Left cardiac atrium (tissue), 4 donors: ENCODE measurements around the gene TBC1D20. TPM values are rescaled to one million over a fixed set of nuclear protein-coding genes. Genes with fewer than 3 reads are reported as not detected.
A peak's percentile ranks its signal among the peaks of the same experiment; 100 is the strongest.
"Not testable (repeated sequence)": the region's sequence is repeated elsewhere in the genome, so short reads cannot be mapped to it uniquely, and the experiment has no call there.

Experiments
- ATAC-seq, 2 donors: fragments of 200-7000 bp; cut with Tn5 transposase; one replicate each; pipeline ENCODE4 v1.9.1; 2020; ENCODE audit warnings: mild to moderate bottlenecking in 2 of 2, moderate library complexity in 2 of 2
- DNase-seq: peaks from one replicate; pipeline ENCODE4 v3.0.0-alpha.2; 2020
- intact Hi-C, 2 donors: fragments of 100-400 bp; cut with DNase I; formaldehyde crosslinking; loops; one replicate each; pipeline versions ENCODE4 v1.14.1 to v1.15.1; 2022 to 2023
- total RNA-seq, 2 donors: library from RNA; stranded (reverse); fragmentation: NEBNext Ultra II Directional; extraction: Animal tissue kit (Norgen Biotek cat#: 25700); gene quantifications; one replicate each; pipeline ENCODE4 v1.2.1, GENCODE V29; 2021
- donor health status: DM: no; HTN: yes; CAD: no.
- donor health status: DM: no; HTN: yes; CAD: no; lungs with severe emphysema.
- donor health status: DM: yes; HTN: yes; CAD: no.
- donor health status: Dilated cardiomyopathy.

TBC1D20 gene
- total RNA-seq, 2 donors from 2014 or later, result 23.7 to 24.3 TPM

DNA sequence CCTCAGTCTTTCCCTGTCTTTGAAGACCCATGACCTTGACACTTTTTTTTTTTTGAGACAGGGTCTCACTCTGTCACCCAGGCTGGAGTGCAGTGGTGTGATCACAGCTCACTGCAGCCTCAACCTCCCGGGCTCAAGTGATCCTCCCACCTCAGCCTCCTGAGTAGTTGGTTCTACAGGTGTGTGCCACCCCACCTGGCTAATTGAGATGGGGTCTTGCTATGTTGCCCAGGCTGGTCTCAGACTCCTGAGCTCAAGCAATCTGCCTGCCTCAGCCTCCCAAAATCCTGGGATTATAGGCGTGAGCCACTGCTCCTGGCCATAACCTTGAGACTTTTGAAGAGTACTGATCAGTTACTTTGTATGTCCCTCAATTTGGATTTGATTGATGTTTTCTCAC is 69.0 kb downstream of the TBC1D20 start:
- intact Hi-C loops, DNase-seq, ATAC-seq: not testable (repeated sequence)

DNA sequence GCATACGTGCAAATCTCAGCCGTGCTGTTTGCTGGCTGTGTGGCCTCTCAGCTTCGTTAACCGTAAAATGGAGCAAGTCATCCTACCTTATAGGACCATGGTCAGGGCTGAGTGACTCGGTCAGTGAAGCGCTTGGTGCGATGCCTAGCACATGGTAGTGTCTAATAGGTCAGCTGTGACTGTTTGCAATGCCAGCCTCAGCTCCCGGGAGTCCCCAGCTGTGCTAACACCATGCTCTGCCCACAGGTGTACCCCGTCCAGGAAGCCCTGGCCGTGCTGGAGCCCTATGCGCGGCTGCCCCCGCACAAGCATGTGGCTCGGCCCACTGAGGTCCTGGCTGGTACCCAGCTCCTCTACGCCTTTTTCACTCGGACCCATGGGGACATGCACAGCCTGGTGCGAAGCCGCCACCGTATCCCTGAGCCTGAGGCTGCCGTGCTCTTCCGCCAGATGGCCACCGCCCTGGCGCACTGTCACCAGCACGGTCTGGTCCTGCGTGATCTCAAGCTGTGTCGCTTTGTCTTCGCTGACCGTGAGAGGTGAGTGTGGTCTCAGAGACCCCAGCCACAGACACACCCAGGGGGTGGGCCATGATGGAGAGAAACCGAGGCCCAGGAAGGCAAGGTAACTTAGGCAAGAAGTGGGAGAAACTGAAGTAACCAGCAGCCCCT is 71.2 kb downstream of the TBC1D20 start:
- no peak for ATAC-seq
- no peak for DNase-seq
- intact Hi-C loops, result no loop called here

DNA sequence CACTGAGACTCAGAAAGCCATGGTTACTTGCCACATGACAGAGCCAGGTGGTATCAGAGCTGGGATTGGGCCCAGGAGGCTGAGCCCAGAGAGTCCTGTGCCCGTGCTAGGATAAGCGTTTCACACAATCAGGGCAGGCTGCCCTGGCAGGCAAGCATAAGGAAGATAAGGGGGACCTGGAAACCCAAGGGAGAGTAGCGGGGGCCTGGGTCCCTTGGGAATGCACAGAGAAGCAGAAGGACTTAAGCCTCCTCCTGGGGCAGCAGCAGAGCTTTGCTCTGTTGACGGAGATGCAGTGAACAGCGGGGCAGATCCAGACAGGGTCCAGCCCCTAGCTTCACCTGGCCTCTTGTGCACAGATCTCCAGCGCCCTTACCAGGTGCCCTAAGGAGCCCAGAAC is 73.1 kb downstream of the TBC1D20 start:
- DNase-seq (no peak), ATAC-seq (no peak)
- intact Hi-C loops, result no loop called here

DNA sequence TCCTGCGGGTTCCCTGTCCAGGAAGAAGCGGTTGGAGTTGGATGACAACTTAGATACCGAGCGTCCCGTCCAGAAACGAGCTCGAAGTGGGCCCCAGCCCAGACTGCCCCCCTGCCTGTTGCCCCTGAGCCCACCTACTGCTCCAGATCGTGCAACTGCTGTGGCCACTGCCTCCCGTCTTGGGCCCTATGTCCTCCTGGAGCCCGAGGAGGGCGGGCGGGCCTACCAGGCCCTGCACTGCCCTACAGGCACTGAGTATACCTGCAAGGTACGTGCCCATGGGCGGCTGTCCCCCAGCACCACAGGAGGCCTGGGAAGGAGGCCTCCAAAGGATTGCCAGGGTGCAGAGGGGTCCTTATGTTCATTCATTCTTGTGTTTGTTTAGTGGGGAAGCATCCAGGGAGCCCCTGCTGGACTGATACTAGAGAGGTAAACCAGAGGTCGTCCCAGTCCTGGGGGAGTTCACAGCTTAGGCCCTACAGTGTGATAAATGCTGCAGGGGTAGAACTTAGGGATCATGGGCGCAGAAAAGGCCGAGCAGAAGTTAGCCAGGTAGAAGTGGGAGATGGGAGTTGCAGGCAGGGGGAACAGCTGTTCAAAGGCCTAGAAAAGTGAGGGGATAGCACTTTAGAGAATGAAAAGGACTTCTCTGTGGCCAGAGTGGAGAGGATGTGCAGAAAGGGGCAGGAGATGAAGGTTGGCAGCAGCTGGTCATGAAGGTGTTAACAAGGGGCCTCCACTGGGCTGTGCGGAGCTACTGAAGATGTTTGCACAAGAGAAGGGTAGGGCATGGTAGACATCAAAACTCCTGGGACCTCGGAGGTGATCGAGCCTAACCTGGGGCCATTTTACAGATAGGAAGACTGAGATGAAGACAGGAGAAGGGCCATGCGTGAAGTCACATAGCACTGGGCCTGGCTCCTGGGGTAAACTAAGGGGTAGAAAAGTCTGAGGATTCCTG is 74.0 kb downstream of the TBC1D20 start:
- DNase-seq, result no peak
- intact Hi-C loops, result no loop called here
- ATAC-seq, result peak in 1 of 2 donors; percentile 9

DNA sequence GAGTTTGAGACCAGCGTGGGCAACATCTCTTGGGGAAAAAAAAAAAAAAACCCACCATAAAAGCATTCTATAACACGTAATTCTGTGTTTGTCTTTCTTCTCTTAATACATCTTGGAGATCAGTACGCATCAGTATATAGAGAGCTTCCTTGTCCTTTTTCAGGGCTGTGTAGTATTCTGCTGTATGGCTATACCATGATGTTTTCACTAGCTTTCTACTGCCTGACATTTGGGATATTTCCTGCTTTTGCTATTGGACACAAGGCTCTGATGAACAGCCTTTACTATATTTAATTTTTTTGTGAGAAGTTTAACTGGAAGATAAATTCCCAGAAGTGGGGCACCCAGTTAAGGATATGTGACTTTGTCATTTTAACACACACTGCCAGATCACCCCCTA is 74.8 kb downstream of the TBC1D20 start:
- ATAC-seq, result no peak
- no peak for DNase-seq
- intact Hi-C loops, result no loop called here

DNA sequence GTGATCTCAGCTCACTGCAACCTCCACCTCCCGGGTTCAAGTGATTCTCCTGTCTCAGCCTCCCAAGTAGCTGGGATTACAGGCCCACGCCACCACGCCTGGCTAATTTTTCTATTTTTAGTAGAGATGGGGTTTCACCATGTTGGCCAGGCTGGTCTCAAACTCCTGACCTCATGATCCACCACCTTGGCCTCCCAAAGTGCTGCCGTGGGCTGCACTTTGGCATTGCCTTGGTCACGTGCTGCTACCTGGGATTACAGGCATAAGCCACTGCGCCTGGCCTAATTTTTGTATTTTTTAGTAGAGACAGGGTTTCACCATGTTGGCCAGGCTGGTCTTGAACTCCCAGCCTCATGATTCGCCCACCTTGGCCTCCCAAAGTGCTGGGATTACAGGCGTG is 75.7 kb downstream of the TBC1D20 start:
- intact Hi-C loops, DNase-seq: not testable (repeated sequence)

More for the DNA sequence above, 75.7 kb downstream of the TBC1D20 start:
- ATAC-seq, result not testable (repeated sequence)

Other genes with a start within 250 kb of the TBC1D20 start
- not detected for gene DEFB129, start 235.3 kb downstream of the TBC1D20 start, total RNA-seq
- under 1 TPM in 1 of 2 donors, not detected in 1; 0.32 TPM for gene DEFB132, start 204.8 kb downstream of the TBC1D20 start, total RNA-seq
- 1 to 10 TPM; 5.5 to 7.2 TPM for gene C20orf96, start 171.8 kb downstream of the TBC1D20 start, total RNA-seq
- 10 to 100 TPM; 11.0 to 12.2 TPM for gene ZCCHC3, start 165.0 kb downstream of the TBC1D20 start, total RNA-seq
- 10 to 100 TPM in 1 of 2 donors, 1 to 10 TPM in 1; 8.1 to 11.6 TPM for gene SOX12, start 137.0 kb downstream of the TBC1D20 start, total RNA-seq
- gene NRSN2, start 115.4 kb downstream of the TBC1D20 start, total RNA-seq, result 10 to 100 TPM; 20.6 to 34.9 TPM
- gene TRIB3, start 81.8 kb downstream of the TBC1D20 start, total RNA-seq, result 1 to 10 TPM; 1.4 to 3.4 TPM
- gene RBCK1, start 54.2 kb downstream of the TBC1D20 start, total RNA-seq, result 10 to 100 TPM; 41.6 to 43.5 TPM
- 100 to 1,000 TPM in 1 of 2 donors, 10 to 100 TPM in 1; 86.4 to 110 TPM for gene CSNK2A1, start 81.3 kb upstream of the TBC1D20 start, total RNA-seq
- 10 to 100 TPM in 1 of 2 donors, 1 to 10 TPM in 1; 7.3 to 10.3 TPM for gene TCF15, start 147.8 kb upstream of the TBC1D20 start, total RNA-seq
- gene SRXN1, start 190.7 kb upstream of the TBC1D20 start, total RNA-seq, result 10 to 100 TPM; 34.1 to 38.9 TPM
- gene SCRT2, start 213.3 kb upstream of the TBC1D20 start, total RNA-seq, result not detected